ENCODE measurements around the gene PNO1. TPM values are rescaled to one million over a fixed set of nuclear protein-coding genes. Genes with fewer than 3 reads are reported as not detected.

The PNO1 gene
- polyA plus RNA-seq, 2 of the 4 experiments (the other 2 are of a cell fraction): 49.0 to 63.2 TPM

DNA sequence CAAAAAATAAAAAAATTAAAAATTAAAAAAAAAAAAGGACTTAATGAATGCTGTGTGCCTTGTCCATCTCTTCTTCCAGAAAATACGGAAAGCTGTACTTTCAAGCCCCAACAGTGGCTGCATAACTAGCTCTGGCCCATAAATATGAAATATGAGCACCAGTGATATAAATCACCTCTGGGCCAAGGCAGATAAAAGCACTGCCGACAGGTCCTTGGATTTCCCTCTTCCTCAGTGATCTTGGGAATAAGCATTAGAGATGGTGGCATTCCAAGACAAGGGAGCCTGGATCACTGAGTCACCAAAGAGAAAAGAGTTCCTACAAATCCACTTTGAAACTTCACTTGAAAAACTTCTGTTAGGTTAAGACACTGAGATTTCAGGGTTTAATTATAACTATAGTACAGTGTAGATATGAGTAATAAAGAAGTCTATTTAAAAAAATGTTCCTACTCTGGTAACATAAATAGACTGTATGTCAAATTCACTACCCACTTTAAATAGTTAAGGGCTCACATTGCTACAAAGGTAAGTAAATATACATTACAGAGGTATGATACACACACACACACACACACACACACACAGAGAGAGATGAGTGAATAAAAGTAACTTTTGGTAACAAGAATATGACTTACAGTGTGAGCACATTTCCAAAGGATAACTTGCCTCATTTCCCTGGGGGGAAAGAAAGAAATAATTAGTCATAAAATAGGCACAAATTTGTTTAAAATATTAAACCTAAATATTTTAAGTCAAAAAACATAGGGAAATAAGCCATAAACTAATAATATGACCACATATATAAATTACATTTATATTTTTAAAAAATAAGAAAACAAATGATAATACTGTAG is 59.0 kb downstream of the PNO1 start:
- Histone ChIP-seq H3K4me1 (peaks cover 38% of the 10 kb centered on the region), H3K9me3 (peaks cover 8% of the 10 kb centered on the region; the same call in 1 of the 3 replicates), H3K4me2 (peak overlapping the region; percentile 62; the same call in 2 of the 3 replicates), H3K4me3 (no peak overlapping the region), H3K27ac (0 out of 6 replicates have a peak overlapping the region, but pooled peaks of 1 of the 2 experiments have one; percentile 25)
- TF ChIP-seq SMC3 (IDR thresholded peaks at IDR 0.05) (no peak), TFCP2L1 (CRISPR knock-in tag; IDR thresholded peaks at IDR 0.05) (no peak), RFX5 (IDR thresholded peaks at IDR 0.05) (no peak), ZC3H11A (IDR thresholded peaks at IDR 0.05) (no peak), HEYL (CRISPR knock-in tag; IDR thresholded peaks at IDR 0.05) (no peak), CHD2 (IDR thresholded peaks at IDR 0.05; ENCODE audit: low read length, partially characterized antibody) (no peak), ELK1 (IDR thresholded peaks at IDR 0.05; ENCODE audit: low read depth, low read length) (no peak), RAD21 (conservative IDR thresholded peaks at IDR 0.05 in 1 of 2, IDR thresholded peaks at IDR 0.05 in 1 of 2) (no peak), USF2 (IDR thresholded peaks at IDR 0.05) (no peak)
- DNase-seq (ENCODE audit: low read depth in 1 of 2, low spot score in 1 of 2) (peak in 1 of 2 experiments; percentile 19), FAIRE-seq (no peak), ATAC-seq (peak in 1 of 2 experiments; percentile 28; a peak in 2 of 6 replicates)
- WGBS (ENCODE audit: missing lambda C conversion rate): 81% methylated on average over 2 of the region's 2 CpGs
- ChIA-PET CTCF (interaction anchor here (0.6 to 2.0 kb wide), 5 partner anchors 9 to 94 kb away, joined by 3 to 8 read pairs (median 4); no protein-coding TSS in a partner anchor), POLR2A (no interaction called here)

DNA sequence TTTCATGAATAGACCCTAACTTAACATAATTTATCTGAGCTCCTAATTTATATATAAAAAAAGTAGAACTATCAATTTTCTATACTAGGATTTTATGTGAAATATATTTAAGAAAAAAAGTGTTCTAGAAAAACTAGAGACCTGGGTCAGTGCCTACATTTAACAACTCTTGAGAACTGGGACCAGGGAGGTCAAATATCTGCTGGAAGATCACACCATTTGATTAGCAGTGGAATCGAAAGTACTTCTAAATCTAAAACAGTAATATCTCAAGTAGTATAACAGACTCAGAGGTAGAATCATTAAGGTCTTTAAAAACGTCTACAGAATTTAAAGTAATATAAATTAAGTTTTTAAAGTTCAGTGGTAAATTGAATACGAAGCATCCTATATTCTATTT is 60.0 kb downstream of the PNO1 start:
- no peak for FAIRE-seq
- H3K4me3 ChIP-seq: no peak overlapping the region
- H3K4me1 ChIP-seq: peaks cover 38% of the 10 kb centered on the region
- ATAC-seq: no peak
- H3K4me2 ChIP-seq: peak overlapping the region; percentile 62
- DNase-seq (ENCODE audit: low read depth in 1 of 2, low spot score in 1 of 2): no peak
- peaks cover 10% of the 10 kb centered on the region; the same call in 1 of the 3 replicates for H3K9me3 ChIP-seq
- CTCF ChIA-PET: interaction anchor here (0.7 to 1.8 kb wide), 3 partner anchors 21 to 95 kb away, joined by 3 to 8 read pairs (median 4); no protein-coding TSS in a partner anchor
- H3K27ac ChIP-seq: peak overlapping the region in 1 of 2 experiments; percentile 37; a peak in 1 of 6 replicates
- POLR2A ChIA-PET: no interaction called here
- TF ChIP-seq TFCP2L1 (CRISPR knock-in tag; IDR thresholded peaks at IDR 0.05): no peak
- no peak for TF ChIP-seq JUNB (IDR thresholded peaks at IDR 0.05)
- TF ChIP-seq EP300 (IDR thresholded peaks at IDR 0.05): no peak
- TF ChIP-seq KDM5A (IDR thresholded peaks at IDR 0.05): no peak
- TF ChIP-seq ZC3H11A (IDR thresholded peaks at IDR 0.05): no peak
- TF ChIP-seq CBX2 (IDR thresholded peaks at IDR 0.05; ENCODE audit: borderline replicate concordance, low read depth): no peak
- TF ChIP-seq NPAS2 (CRISPR knock-in tag; IDR thresholded peaks at IDR 0.05; ENCODE audit: borderline replicate concordance): no peak
- TF ChIP-seq KDM1A (IDR thresholded peaks at IDR 0.05; ENCODE audit: low read depth): no peak
- TF ChIP-seq NFE2L2 (conservative IDR thresholded peaks at IDR 0.05; ENCODE audit: low read length): no peak
- TF ChIP-seq RARB (CRISPR knock-in tag; IDR thresholded peaks at IDR 0.05): no peak
- TF ChIP-seq POLR2AphosphoS2 (conservative IDR thresholded peaks at IDR 0.05; ENCODE audit: low read length): no peak
- TF ChIP-seq RNF2 (IDR thresholded peaks at IDR 0.05; ENCODE audit: borderline replicate concordance, low read depth): no peak
- TF ChIP-seq ELK1 (IDR thresholded peaks at IDR 0.05; ENCODE audit: low read depth, low read length): no peak
- 45% methylated on average over 3 of the region's 3 CpGs for WGBS (ENCODE audit: missing lambda C conversion rate)

All from A549 (cell line).